ENCODE results near the gene RTBDN. TPM values are rescaled to one million over a fixed set of nuclear protein-coding genes. Genes with fewer than 3 reads are reported as not detected.
"Not testable (repeated sequence)": the region's sequence is repeated elsewhere in the genome, so short reads cannot be mapped to it uniquely, and the experiment has no call there.

Gene RTBDN
- total RNA-seq, 2 donors from 2014 or later, result 0.49 TPM; not detected in 1

DNA sequence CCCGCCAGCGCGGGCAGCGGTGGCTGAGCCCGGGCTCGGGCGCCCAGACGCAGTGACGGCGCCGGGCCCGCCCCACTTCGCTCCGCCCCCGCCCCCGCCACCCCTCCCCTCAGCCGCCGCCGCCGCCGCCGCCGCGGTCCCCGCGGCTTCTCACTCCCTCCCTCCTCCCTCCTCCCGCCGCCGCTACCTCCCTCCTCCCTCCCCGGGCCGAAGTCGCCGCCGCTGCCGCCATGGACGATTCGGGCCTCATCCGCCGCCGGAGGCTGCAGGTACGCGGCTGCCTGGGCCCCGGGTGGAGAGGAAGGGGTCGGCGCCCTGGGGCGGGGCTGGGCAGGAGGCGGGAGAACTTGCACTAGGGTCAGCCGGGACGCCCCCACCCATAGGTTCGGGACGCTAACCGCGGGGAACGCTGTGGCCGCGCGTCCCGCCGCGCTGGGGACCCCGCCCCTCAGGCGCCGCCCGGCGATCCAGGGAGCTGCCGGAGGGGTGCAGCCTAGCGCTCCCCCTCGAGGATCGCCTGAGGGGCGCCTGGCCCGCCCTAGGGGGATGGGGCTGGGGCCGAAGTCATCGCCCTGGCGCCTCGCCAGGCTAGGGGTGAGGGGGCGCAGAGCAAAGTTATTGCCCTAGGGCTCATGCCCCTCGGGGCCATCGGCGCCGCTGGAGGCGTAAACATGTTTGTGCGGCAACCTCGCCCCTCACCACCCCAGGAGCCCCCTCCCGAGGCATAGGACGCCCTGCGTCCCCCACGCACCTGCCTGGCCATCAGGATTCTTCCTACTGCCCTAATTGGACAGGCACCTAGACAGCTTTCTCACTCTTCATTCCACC is 427 bp downstream of the RTBDN start:
- intact Hi-C loops (cut with DNase I, micrococcal nuclease), result no loop called here
- DNase-seq (peak in 1 of 2 donors; percentile 24), ATAC-seq (peak; percentile 38)

DNA sequence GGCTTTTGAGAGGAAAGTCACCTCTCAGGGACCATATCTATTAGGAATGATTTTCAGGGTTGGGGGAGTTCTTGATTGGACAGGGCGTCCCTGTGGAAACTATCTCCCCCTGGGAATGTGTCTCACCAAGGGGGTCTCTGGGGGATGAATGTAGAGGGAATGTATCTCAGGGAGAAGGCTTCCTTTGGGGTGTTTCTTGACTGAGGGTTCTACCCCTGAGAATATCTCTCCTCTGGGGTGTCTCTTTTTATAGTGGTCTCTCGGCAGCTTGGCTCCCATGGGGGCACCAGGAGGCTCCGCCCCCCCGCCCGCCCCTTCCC is 1.0 kb downstream of the RTBDN start:
- DNase-seq (no peak), ATAC-seq (no peak)
- intact Hi-C loops (cut with DNase I, micrococcal nuclease), result no loop called here

DNA sequence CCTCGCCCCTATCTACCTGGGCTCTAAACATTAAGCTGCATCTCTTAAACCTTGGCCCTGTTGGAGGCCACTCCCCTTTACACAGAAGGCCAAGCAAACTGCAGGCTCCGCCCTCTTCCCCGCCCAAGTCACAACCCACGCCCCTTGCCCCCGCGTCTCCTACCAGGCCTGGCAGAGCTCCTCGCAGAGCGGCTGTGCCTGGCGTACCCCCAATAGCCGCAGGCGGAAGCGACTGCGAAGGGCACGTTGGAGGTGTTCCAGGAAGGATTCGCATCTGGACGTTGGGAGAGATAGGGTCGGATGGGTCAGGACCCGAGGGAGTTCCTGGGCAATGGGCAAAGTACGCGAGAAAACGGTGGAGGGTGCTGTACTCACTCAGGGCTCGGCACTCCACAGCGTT is 5.9 kb downstream of the RTBDN start:
- DNase-seq, result peak; percentile 54 to 73
- peak; percentile 84 for ATAC-seq
- intact Hi-C loops (cut with DNase I, micrococcal nuclease), result no loop called here

DNA sequence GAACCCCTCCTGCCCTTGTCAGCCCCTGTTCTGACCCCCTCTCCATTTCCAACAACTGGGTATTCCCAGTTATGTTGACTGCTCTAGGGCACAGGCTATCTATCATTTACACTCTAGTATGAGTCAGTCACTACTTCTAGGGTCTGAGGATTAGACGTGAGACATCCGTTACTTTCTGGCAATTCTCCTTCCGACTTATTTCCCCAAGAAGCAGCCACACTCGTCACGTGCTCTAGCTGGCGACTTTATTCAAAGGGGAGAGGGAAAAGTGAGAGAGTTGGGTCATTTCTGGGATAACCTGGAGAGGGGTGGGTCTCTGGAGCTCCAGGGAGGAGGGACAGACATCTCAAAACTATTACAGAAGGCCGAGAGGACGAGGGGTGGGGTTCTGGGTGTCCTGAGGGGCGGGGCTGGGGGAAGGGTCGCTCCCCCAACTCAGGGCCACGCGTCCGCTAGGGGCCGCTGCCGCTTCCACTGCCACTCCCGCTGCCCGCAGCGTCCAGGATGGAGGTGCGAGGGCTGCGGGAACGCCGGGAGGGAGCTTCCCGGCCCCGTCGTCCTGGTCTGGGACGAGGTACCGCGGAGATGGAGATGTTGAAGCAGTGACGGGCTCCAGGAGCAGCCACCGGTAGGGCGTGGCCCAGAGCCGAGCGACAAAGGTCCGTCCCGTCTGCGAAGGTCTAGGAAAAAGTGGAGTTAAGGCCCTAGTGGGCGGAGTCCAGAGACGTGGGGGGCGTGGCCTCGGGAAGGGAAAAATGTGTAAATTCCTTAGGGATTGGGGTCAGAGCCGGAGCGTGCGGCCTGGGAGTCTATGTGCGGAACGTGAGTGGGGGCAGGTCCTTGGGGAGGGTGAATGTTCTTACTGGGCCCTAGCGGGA is 8.9 kb downstream of the RTBDN start:
- DNase-seq (peak in 1 of 2 donors; percentile 40), ATAC-seq (peak; percentile 49)
- intact Hi-C loops (cut with DNase I, micrococcal nuclease), result no loop called here

DNA sequence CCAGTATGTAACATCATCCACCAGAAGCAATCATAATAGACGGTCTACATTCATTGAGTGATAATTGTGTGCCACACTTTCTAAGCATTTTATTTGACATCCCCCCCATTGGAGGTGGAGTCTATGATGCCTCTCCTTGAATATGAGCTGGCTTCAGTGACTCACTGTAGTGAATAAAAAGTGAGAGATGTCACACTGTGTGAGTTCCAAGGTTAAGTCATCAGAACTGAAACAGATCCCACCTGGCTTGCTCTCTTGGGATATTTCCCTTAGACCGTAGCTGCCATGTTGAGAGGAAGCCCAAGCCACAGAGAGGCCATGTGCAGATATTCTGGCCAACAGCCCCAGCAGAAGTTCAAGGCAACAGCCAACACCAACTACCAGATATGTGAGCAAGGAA is 12.6 kb downstream of the RTBDN start:
- DNase-seq (no peak), ATAC-seq (no peak)
- intact Hi-C loops (cut with DNase I, micrococcal nuclease), result no loop called here

DNA sequence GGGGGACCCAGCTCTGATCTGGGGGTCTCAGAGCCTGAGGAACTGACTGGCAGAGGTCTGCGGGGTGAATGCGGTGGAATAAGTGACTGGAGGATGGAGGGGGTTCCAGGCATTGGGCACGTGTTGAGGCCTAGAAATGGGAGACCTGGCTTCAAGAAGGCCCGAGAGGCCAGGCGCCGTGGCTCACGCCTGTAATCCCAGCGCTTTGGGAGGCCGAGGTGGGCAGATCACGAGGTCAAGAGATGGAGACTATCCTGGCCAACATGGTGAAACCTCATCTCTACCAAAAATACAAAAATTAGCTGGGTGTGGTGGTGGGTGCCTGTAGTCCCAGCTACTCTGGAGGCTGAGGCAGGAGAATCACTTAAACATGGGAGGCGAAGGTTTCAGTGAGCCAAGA is 16.6 kb downstream of the RTBDN start:
- ATAC-seq; intact Hi-C loops (cut with DNase I, micrococcal nuclease); DNase-seq: not testable (repeated sequence)

DNA sequence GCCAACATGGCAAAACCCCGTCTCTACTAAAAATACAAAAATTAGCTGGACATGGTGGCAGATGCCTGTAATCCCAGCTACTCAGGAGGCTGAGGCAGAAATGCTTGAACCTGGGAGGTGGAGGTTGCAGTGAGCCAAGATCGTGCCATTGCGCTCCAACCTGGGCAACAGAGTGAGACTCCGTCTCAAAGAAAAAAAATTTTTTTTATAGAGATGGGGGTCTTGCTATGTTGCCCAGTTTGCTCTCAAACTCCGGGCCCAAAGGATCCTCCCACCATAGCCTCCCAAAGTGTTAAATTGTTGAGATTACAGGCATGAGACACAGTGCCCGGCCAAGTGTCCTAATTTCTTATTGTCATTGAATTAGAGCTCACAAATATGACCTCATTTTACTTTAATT is 17.2 kb downstream of the RTBDN start:
- ATAC-seq; intact Hi-C loops (cut with DNase I, micrococcal nuclease); DNase-seq: not testable (repeated sequence)

DNA sequence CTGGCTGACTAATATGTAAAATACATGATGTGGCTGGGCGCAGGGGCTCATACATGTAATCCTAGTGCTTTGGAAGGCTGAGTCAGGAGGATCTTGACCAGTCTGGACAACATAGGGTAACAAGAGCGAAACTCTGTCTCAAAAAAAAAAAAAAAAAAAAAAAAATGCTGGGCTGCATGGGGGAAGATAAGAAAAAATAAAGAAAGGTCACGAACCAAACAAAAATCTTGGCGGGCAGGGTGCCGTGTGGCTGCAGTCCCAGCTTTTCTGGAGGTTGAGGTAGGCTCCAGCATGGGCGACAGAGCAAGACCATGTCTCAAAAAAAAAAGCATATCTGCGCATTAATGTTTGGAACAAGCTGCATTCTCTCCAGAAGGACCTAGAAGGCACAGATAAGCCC is 19.3 kb downstream of the RTBDN start:
- intact Hi-C loops (cut with DNase I, micrococcal nuclease), result no loop called here
- no peak for DNase-seq
- no peak for ATAC-seq

DNA sequence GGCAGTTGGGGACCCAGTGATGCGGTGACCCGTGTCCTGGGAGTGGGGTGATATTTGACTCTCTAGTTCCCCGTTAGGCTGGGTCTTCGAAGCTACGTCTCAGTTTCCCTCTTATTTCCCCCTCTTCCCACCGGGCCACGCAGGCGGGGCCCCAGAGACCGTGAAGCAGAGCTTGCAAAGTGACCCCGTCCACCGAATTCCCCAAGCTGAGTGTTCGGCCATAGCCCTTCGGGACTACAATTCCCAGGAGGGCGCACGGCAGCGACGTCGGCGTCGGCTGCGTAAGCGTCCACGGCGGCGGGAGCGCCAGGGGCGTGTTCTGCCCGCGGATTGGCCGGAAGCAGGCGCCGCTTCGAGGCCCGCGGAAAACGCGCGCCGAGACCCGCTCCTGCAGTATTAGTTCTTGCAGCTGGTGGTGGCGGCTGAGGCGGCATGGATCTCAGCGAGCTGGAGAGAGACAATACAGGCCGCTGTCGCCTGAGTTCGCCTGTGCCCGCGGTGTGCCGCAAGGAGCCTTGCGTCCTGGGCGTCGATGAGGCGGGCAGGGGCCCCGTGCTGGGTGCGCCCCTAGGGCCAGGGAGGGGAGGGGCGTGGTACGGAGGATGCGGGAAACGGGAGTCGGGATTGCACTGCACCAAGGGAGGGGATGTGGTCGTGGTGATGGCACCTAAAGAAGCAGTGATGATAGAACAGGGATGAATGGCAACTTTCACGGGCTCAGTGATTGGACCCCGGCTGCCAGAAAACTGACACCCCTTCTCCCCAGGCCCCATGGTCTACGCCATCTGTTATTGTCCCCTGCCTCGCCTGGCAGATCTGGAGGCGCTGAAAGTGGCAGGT is 27.9 kb downstream of the RTBDN start, which contains the start of gene RNASEH2A:
Gene RNASEH2A (plus strand): TSS at position 343 of the 840 bp plus-strand sequence. CDS start 90 bp downstream, at position 433.
- ATAC-seq (peak; percentile 76), DNase-seq (peak; percentile 87 to 94)
- intact Hi-C loops (cut with DNase I, micrococcal nuclease), result no loop called here

DNA sequence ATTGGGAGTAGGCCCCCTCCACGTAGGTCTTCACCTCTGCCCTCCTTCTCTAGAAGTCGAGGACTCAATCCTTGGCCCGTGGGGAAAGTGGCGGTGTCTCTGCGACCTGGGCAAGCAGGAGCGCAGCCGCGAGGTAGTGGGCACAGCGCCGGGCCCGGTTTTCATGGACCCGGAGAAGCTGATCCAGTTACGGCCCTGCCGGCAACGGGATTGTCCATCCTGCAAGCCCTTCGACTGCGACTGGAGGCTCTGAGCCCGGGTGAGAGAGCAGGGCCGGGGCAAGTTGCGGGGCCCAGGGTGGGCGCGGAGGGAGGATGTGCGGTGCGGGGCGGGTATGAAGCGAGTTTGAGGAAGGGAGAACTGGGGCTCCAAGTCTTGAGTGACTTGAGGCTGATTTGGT is 30.3 kb downstream of the RTBDN start:
- intact Hi-C loops (cut with DNase I, micrococcal nuclease), result loop anchor here in 1 of 2 donors (5.0 kb wide), 1 partner anchor 42 kb away; no protein-coding TSS in a partner anchor
- DNase-seq (peak in 1 of 2 donors; percentile 10), ATAC-seq (no peak)

DNA sequence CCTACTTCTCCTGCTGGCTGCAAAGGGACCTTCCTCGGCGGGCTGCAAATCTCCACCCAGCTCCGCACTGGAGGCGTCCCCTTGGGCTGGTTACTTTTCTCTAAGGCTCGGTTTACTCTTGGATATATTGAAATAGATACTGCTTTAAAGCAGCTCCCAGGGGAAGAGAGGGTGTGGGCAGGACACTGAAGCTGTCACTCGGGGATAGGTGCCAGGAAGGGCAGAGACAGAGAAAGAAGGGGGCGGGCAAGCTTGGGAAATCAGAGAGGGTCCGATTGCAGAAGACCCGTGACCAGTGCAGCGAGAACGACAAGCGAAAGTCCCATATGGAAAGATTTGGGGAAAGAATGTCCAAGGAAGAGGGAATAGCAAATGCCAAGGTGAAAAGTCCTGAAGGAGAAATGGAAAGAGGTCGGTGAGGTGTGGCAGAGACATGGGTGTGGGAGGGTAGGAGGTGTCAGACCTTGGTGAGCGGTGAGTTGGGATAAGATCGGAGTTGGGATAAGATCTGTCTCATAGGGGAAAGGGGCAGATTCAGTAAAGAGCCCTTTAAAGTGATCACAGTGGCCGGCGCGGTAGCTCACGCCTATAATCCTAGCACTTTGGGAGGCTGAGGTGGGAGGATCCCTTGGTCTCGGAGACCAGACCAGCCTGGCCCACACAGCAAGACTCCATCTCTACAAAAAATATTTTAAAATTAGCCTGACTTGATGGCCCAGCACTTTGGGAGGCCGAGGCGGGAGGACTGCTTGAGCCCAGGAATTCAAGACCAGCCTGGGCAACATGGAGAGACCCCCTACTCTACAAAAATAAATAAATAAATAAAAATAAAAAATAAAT is 31.9 kb downstream of the RTBDN start:
- peak; percentile 37 for ATAC-seq
- intact Hi-C loops (cut with DNase I, micrococcal nuclease), result loop anchor here in 1 of 2 donors (5.0 kb wide), 1 partner anchor 40 kb away; no protein-coding TSS in a partner anchor
- DNase-seq, result peak; percentile 13 to 50

DNA sequence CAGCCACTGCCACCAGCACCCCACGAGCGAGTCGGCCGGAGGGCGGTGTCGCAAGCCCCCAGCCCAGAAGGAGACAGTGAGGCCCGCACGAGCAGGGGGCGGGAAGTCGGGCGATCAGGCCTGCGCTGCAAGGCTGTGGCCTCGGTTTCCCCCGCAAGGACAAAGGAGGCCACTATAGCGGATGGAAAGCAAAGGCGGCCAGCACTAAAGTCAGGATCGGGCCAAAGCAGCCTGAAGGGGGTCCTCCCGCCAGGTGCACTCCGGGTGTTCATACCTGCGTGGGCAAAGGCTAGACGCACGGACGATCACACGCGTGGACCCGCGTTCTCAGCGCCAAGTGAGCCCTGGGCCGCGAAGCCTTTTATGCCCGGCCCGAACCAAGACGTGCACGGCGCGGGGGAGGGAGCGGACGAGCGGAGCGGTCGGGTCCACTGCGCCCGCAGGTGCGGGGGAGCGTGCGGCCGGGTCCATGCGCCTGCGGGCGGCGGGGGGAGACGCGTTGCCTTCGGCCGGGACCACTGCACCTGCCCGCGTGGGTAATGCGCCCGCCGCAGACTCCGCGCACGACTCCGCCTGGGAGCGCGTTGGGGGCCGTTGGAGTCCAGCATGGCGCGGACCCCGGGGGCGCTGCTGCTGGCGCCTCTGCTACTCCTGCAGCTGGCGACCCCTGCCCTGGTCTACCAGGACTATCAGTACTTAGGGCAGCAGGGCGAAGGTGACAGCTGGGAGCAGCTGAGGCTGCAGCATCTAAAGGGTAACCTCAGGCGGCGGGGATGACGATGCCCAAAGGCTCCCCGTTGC is 32.7 kb downstream of the RTBDN start, which contains the start of the genes PRDX2 and THSD8:
Gene PRDX2 (minus strand): TSS at position 335 of the 801 bp plus-strand sequence. CDS start 539 bp downstream, outside the sequence.
Gene THSD8 (plus strand): TSS at position 604 of the 801 bp plus-strand sequence. CDS start 3 bp downstream, at position 607.
- DNase-seq, result peak; percentile 78 to 91
- intact Hi-C loops (cut with DNase I, micrococcal nuclease), result loop anchor here in 1 of 2 donors (5.0 kb wide), 1 partner anchor 39 kb away; no protein-coding TSS in a partner anchor

DNA sequence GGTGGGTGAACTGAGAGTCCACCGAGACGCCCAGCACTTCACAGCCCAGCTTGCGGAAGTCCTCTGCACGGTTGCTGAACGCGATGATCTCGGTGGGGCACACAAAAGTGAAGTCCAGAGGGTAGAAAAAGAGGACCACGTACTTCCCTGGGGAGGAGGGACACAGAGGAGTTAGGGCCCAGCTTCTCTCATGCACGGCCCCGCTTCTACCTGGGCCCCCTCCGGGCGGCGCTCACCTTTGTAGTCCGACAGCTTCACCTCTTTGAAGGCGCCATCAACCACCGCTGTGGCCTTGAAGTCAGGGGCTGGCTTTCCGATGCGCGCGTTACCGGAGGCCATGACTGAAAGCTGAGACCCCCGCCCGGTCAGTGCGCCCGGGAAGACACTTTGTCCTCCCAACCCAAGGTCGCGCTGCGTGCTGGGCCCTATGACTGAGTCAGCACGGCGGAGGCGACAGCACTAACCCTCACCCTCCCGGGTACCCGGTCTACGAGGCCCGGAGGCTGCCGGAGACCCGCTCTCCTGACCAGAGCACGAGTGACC is 33.4 kb downstream of the RTBDN start:
- DNase-seq (peak in 1 of 2 donors; percentile 58), ATAC-seq (peak; percentile 22)
- intact Hi-C loops (cut with DNase I, micrococcal nuclease), result loop anchor here in 1 of 2 donors (5.0 kb wide), 1 partner anchor 39 kb away; no protein-coding TSS in a partner anchor

More for the DNA sequence above, 32.7 kb downstream of the RTBDN start, which contains the start of the genes PRDX2 and THSD8:
- ATAC-seq, result peak; percentile 85

DNA sequence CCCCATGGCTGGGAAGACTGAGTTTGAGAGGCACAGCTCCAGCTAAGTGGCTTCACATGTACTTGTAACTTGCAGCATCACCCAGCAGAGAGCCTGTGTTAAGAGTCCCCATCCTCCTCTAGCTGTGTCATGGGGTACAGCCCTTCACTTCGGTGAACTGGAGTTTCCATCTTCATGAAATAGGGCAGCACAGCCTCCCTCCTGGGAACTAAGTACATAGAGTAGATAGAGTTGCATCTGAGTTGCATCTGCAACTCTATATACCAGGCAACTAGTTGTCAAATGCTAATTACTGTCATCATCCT is 34.0 kb downstream of the RTBDN start:
- intact Hi-C loops (cut with DNase I, micrococcal nuclease), result loop anchor here in 1 of 2 donors (5.0 kb wide), 1 partner anchor 38 kb away; no protein-coding TSS in a partner anchor
- ATAC-seq (no peak), DNase-seq (no peak)

DNA sequence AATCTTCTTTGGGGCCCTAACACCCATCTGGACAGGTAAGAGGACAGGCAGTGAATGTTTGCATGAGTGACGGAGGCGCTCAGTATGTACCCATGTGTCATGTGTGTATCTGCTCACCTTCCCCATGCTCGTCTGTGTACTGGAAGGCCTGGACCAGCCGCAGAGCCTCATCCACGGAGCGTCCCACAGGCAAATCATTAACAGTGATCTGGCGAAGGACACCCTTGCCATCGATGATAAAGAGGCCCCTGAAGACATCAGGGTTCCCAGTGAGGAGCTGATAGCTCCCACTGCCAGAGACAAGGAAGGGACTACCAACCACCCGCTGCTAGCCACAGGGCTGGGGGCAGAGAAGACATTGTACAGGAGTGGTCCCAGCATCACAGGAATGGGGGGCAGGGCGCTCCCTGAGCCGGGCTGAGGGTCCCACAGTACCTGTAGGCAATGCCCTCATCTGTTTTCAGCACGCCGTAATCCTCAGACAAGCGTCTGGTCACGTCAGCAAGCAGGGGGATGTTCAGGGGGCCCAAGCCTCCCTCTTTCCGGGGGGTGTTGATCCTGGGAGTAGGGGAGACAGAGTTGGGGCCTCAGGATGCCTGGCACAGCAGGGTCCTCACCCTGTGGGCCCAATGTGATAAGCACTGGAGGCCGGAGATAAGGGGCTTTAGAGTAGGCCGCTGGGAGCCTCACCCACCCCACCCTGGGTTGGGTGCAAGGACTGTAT is 34.5 kb downstream of the RTBDN start:
- intact Hi-C loops (cut with DNase I, micrococcal nuclease), result loop anchor here (5.0 kb wide), 1 partner anchor 38 kb away; no protein-coding TSS in a partner anchor
- DNase-seq (no peak), ATAC-seq (no peak)

All from left colon (tissue), 2 donors.